Fibroblast of peridontal ligament (primary cell): ENCODE results near the gene SEMA5A.
"Not testable (repeated sequence)": the region's sequence is repeated elsewhere in the genome, so short reads cannot be mapped to it uniquely, and the experiment has no call there.

ENCODE experiments used
- DNase-seq: peaks from one replicate; pipeline ENCODE4 v3.0.0-alpha.2; 2010; ENCODE audit errors: extremely low read depth

The SEMA5A gene

DNA sequence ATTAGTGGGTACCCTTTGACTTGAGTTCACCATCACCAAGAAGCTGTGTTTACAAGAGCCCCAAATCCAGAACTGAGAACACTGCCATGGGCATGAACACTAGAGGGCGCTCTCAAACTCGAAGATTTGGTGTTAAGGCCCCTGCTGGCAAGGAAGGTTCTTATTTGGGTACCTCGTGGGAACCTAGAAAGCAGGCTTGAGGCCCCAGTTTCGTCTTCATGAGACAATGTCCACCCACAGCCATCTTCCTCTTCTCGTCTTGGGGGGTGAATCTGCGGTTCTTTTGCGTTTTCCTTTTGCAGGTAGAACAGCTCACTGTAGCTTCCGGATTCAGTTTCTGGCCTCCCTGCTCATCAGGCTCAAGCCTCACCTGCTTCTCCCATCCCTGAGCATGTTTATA lies 184.0 kb downstream of the SEMA5A start:
- DNase-seq = peak; percentile 63

DNA sequence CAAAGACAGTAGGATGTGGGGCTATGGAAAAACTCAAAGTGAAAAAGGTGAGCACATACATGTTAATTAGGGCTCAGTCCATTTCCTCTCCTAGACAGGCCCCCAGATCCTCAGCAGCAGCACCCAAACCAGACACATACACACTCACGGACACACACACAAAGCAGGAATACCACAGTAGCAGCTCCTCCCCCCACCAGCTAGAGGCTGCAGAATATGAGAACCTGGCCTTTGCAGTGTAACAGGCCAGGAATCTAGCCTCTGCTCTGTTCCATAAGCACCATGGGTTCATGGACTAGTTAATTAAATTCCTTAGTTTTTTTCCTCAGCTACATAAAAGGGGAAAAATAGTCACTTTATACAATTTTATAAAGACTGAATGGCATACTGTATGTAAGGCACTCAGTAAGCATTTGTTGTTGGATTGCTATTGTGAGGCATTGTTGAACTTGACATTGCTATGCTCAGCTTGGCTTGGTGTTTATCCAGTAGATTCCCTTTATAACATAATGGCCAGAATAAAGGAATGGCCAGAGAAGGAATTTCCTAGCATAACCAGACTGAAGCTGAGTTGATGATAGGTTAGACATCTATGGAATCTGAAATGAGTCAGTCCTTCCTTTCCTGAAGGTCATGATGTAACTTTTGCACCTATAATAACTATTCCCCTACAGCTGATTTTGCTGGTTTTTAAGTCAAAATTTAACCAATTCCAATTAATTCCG lies 186.8 kb downstream of the SEMA5A start:
- DNase-seq = peak; percentile 74

DNA sequence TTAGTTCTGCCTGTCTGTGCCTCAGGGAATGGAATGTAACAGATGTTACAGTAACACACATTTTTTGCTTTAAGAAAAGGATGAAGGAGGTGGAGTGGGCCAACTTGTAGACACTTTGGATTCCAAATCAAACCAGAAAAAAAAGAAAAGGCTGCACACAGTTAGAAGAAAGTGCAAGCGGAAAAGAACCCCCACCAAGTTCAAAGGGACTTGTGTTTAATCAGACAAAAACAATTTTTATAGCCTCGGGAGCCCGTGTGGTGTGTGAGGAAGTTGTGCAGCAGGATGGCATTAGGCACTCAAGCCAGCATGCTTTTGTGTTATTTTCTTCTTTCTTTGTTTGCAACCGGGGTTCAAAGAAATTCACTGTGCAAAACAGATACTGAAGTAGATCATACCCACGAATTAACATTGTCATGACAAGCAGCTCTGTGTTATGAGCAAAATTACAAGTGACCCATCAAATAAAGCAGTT lies 189.5 kb downstream of the SEMA5A start:
- DNase-seq = no peak

DNA sequence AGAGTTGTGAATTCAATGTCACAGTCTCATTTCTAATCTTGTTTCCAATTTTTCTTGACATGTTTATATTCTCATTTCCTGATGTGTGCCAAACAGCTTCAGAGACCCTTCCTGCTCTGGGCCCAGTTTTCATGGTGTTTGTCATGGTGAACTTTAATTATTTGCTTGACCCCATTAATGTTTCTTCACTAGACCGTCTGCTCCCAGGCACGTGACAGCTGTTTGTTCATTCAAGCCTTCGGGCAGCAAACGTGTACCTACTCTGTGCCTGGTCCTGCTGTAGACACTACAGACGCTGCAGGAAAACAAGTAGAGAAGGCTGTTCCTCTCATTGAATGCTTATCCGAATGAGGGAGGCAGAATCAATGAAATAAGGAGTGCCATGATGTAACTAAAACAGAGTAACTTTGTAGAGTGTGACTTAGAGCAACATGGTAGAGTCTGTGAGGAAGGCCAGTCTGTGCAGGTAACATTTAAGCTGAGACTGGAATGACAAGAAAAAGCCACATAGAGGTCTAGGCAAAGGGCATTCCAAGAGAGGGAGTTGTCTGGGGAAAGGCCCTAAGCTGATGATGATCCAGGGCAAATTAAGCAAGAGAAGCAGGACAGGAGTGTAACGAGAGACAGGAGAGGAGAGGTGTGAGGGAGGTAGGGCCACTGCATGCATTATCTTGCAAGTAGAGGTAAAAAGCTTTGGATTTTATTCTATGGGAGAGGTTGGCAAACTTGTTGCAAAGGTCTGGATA lies 191.4 kb downstream of the SEMA5A start:
- no peak for DNase-seq

- not testable (repeated sequence) for DNase-seq
Observed at GRCh38 chr5:9353048-9353447, 192.8 kb downstream of the SEMA5A start.

DNA sequence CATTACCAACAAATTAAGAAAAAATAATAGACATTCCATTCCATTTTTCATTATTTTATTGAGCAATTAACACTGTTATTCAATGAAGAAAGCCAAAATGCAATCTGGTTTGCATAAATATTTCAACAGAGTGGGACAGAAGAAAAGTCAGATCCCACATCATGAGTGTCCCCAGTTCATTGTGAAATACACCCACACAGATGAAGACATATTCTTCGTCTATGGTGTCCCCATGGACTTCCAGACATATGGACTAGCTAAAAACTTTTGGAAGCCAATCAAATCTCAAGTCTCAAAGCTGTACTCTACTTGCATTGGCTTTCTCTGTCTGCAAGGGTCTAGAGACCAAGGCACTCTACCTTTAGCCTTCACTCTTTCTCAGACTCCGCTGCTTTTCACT lies 194.3 kb downstream of the SEMA5A start:
- peak; percentile 87 for DNase-seq

GRCh38 chr5:9350301-9350797 lies 195.5 kb downstream of the SEMA5A start:
- peak; percentile 66 for DNase-seq

DNA sequence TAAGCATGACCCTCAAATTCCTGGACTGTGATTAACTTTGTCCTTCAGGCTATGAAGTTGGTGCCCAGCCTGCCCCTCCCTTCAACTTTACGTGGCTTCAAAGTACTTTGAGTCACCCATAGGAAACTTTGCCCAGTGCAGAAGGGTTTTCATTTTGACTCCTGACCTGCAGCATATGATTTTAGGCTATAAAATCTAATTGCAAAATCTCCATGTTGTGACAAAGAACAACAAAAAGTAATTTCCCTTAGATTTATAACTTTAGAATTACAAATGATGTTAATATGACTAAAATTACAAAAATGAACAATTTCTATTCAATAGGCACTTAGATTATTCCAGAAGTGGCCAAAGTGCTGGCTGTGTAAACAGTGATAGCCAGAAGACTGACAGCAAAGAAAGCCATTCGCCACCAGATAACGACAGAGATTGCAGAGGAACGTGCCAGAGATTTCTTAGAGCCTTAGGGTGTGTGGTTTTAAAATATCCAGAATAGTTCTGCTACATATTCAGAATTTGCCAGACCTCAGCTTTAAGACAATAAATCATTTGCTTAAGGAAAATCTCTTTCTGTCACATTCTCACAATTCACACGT lies 197.4 kb downstream of the SEMA5A start:
- peak; percentile 62 for DNase-seq

DNA sequence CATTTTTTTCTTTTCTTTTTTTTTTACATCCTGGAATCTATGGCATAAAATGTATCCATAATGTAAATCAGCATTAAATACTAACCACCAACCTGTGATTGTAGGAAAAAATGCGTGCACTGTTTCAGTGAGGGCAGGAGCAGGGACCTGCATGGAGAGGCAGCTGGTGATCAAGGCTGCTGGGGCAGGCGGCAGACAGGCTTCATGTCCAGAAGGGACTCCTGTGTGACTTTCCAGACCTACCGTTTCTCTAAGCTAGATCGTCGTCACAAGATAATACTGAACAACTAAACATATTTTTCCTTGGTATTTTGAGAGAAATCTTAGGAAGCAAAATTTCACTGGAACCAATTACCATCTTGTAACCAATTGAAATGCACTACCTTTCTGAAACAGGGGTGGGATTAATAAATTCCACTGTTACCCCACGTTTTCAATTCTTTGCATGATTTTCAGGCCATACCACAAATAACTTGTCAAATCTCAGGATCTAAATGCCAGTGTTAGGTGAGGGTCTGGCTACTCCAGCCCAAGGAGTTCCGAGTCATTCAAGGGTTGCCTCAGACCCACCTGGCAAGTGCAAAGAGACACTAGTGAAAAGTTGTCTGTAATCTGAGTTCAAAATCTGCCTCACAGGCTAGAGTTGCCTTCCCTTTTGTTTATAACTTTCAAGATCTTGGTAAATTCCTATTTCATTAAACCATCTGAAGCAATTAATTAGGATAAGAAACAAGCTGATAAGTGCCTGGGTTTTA lies 198.2 kb downstream of the SEMA5A start:
- no peak for DNase-seq

GRCh38 chr5:9347032-9347431 lies 198.8 kb downstream of the SEMA5A start:
- DNase-seq = no peak

DNA sequence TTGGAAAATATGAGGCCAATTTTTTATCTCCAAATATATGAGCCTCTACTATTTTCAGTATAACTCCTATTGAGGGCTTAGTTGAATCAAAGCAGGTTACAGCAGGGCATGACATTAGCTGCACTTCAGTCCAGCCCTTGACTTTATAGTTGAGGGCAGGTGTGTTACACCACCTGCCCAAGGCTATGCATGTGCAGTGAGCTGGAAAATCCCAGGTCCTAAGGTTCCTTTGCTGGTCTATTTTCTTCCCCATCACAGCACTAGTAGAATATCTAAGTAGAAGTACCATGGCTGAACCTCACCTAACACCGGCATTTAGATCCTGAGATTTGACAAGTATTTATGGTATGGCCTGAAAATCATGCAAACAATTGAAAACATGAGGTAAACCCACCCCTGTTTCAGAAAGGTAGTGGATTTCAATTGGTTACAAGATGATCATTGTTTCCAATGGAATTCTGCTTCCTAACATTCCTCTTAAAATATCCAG lies 201.1 kb downstream of the SEMA5A start:
- no peak for DNase-seq

DNA sequence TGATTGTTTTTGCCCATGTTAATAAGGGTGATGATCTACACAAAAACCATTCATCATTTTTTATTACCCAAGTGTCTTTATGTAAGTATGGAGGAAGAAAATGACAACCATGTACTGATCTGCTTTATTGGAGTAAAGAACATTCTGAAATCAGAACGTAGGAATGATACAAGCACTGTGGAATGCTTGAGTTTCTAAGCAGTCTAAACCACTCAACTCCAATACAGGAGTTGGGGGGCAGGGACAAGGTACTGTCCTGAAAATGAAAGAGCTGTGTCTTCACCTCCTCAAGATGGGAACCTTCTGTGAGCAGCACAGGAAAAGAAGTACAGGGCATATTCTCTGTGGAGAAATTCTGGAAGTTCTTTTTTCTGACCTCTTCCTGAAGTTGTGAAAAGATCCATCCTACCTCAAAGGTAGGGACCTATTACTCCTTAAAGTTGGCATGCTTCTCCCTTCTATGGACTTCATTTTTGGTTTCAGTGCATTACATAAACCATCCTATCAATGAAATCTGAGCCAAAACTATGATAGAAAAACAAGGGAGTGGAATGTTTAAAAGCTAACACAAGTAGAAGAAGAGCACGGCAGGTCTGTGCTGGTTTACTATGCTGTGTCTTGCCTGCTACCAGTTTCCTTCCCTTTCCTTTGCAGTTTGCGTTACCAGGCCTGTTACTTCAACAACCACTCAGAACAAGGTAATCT lies 202.6 kb downstream of the SEMA5A start:
- peak; percentile 46 for DNase-seq

DNA sequence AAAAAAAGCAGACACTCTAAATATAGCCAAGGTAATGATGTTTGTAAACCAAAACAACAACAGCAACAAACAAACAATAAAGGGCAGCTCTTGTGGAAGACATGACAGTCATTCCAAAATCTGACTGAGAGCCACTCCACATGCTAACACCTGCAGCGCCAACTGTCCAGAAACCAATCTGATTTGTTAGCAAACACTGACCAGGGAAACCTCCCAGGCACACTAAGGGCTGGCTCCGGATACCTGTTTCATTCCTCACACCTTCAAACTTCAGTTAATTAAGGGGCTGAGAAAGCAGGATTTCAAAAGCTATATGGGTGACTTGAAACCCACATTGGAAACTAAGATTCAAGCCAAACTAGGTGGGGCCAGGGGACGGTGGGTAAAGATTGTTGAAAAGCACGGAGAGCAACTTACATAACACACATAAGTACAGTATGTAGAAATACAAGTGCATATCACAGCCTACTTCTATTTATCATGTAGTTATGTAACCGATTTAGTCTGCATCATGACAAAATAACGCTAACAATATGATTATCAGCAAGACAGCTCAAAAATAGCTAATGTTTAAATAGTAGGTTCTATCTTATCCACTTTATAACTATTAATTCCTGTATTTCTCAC lies 203.6 kb downstream of the SEMA5A start:
- DNase-seq = no peak

GRCh38 chr5:9340085-9340484 lies 205.8 kb downstream of the SEMA5A start:
- no peak for DNase-seq

DNA sequence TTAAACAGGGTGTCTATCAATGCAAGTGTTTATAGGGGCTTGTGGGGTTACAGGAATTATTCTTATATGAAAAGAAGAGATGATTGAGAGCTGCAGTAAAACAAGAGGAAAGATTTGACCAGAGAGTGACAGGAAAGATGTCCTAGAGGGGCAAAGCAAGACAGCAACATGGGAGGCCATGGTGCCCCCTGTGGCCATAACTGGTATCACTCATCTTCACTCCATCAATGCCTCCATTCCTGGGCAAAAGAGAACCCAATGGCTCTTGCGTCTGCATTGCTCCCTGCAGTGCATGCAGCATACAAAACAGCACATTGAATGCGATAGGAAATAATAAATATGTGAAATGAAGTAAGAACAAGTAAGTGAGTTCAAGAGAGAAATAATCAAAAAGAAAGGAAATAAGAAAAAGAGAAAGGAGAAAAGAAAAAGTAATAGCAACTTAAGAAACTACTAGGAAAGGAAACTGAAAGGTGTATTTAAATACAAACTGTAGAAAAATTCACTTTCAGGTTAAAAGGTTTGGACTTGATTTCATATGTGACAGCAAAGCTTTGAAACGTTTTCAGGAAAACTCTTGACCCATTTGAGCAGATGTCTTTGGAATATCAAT lies 206.6 kb downstream of the SEMA5A start:
- no peak for DNase-seq

DNA sequence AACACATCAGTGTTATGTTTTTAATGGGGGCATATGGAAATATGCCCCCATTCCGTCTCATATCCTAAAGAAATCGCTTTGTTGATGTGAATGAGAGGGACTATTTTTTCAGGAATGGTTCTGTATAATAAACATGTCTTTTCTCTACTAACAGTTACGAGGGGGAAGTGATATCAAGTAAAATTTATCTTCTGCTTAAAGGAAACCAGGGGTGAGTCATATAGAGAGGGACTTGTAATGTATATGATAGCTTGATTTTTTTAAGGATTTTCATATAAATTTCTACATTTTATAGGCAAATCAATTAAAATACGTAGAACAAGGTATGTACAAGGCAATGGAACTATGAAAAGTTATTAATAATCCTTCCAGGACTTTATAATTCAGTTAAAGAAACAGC lies 207.1 kb downstream of the SEMA5A start:
- DNase-seq = no peak

DNA sequence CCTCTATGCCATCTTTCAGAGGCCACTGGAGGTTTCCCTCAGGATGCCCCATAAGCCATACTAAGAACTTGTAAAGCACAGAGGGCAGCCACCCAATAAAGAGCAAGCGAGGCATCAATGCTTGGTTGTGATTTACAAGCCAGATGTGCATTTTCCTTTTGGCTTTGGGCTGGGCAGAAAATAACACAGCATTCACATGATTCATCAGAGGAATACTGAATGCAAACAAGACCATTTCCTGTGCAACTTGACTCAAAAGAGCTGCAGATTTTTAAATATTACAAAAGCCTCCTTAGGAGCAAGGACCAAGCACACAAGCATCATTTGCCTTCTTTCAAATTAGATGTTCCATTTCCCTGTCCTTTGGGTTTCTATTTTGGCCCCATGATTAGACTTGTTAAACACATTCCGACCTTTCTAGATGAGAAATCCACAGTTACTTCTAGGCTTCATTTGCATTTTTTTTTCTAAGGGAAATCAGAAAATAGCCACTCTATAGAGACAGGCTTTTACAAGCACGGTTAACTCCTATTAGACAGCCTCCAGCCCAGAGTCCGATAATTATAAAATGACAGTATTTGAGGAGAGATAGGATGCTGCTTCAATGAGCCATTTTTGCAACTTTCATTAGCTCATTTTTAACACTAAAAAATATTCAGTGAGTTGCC lies 207.8 kb downstream of the SEMA5A start:
- DNase-seq = peak; percentile 87

DNA sequence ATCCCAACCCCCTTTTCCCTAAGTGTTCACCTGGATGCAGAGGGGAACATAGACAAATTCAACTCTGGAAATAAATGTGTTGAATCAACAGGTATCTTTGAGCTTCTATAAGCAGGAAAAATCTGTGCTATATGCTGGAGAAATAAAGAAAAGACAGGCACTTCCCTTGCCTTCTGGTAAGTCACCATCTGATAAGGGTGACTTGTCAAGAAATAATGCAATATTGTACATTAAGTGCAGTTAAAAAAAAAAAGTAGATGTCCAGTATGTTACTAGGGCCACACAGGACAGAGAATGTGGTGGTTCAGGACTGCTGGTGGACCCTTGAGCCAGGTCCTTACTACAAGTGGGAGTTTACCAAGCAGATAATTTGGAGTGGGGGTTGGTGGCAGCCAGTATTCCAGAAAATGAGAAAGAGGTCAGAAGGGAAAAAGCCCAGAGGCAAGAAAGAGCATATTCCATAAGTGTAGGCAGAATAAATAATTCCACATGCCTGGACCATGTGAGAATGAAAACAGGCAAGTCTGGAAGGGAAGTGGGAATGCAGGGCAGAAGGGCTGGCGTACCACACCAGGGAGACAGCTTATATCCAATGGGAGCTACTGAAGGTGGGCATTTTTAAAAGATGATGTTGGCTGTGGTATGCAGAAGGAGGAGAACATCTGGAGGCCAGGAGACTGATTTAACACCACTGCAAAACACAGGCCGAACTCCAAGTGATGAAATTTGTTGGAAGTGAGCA lies 209.9 kb downstream of the SEMA5A start:
- no peak for DNase-seq

DNA sequence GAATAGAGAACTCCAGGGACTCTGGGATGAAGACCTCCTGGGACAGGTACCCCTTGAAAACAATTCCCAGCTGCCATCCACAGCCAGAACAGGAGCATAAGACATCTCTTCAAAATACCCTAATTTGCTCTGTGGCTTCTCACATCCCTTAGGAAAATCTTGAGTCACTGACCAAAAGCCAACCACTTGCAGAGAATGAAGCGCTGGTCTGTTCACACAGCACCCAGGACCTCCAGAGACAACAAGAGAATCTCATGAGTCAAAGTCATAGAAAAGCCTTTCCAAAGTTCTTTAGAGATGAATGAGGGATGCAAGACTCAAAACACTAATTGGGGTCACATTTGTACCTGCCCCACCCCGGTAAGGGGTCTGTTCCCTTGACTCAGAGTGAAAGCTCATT lies 210.6 kb downstream of the SEMA5A start:
- no peak for DNase-seq
